NCI-H1436 treated with DMSO at 0.1 percent for 48 hours (cell line): ENCODE results near the gene SNX14.

Source experiments
- DNase-seq: peaks from one replicate; lab custom pipeline; 2025; lab: John Stamatoyannopoulos, UW

The SNX14 gene

GRCh38 chr6:85463621-85464259 lies 129.9 kb downstream of the SNX14 start:
- DNase-seq, result no peak

- DNase-seq, result no peak
Observed at GRCh38 chr6:85462673-85463072, 131.0 kb downstream of the SNX14 start.

- no peak for DNase-seq
Observed at GRCh38 chr6:85461798-85462170, 131.9 kb downstream of the SNX14 start.

- no peak for DNase-seq
Observed at GRCh38 chr6:85460921-85461797, 132.5 kb downstream of the SNX14 start.

- no peak for DNase-seq
Observed at GRCh38 chr6:85460154-85460920, 133.3 kb downstream of the SNX14 start.

- no peak for DNase-seq
Observed at GRCh38 chr6:85459224-85459901, 134.3 kb downstream of the SNX14 start.

- DNase-seq, result no peak
Observed at GRCh38 chr6:85458782-85459181, 134.9 kb downstream of the SNX14 start.

GRCh38 chr6:85458184-85458583 lies 135.5 kb downstream of the SNX14 start:
- no peak for DNase-seq

GRCh38 chr6:85456782-85457181 lies 136.9 kb downstream of the SNX14 start:
- no peak for DNase-seq
